ENCODE results near the gene EGF. TPM values are rescaled to one million over a fixed set of nuclear protein-coding genes. Genes with fewer than 3 reads are reported as not detected.

The EGF gene
- total RNA-seq, 1 experiment from 2014 or later = 0.25 TPM

DNA sequence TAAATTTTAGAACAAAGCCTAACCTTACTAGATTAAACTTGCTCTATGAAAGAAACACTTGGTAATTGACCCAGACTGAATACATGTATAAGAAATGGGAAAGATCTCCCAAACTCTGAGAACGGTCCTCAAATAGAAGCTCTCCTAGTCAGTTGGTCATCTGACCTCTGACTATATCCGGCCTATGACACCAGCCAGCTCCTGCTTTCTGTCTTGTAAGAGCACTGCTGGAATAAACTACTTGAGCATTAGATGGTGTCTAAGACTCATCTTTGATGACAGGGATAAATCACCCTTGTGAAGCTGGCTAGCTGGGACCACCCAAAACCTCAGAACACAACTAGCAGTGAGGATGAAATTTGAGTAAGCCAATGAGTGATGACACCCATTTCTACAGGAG lies 40.6 kb upstream of the EGF start:
- Histone ChIP-seq H3K4me3 (ENCODE audit: low read depth, low read length) (no peak overlapping the region), H3K27me3 (replicated peaks; ENCODE audit: control insufficient read depth, insufficient read depth, low read length) (no peaks in the 10 kb centered on the region), H3K36me3 (ENCODE audit: control insufficient read depth, insufficient read depth, low read length) (no peaks in the 10 kb centered on the region), H3K9me3 (no peaks in the 10 kb centered on the region), H3K4me1 (no peaks in the 10 kb centered on the region)
- H3K4me1 Mint-ChIP-seq (ENCODE audit: low read depth, unreplicated experiment) = no peaks in the 10 kb centered on the region
- ChIA-PET POLR2A (no interaction called here), CTCF (no interaction called here)
- no TSS peak for BruUV-seq (replicated peaks)
- no peaks in the 10 kb centered on the region for H3K27me3 Mint-ChIP-seq (ENCODE audit: insufficient read depth, unreplicated experiment)
- DNase-seq = no peak
- TF ChIP-seq CTCF (IDR thresholded peaks at IDR 0.05; ENCODE audit: insufficient read depth in 1 of 2, low read depth in 1 of 2, low read length in 1 of 2, severe bottlenecking in 1 of 2, unreplicated experiment in 1 of 2) = no peak
- H3K36me3 Mint-ChIP-seq (ENCODE audit: insufficient read depth, unreplicated experiment) = no peaks in the 10 kb centered on the region
- no peaks in the 10 kb centered on the region for H3K9me3 Mint-ChIP-seq (ENCODE audit: unreplicated experiment)
- no peak overlapping the region for H3K27ac Mint-ChIP-seq (ENCODE audit: unreplicated experiment)
- intact Hi-C loops (cut with micrococcal nuclease; ENCODE audit: unreplicated experiment) = no loop called here
- no peak overlapping the region for H3K4me3 Mint-ChIP-seq (ENCODE audit: unreplicated experiment)

- H3K4me1 Mint-ChIP-seq (ENCODE audit: low read depth, unreplicated experiment) = no peaks in the 10 kb centered on the region
- H3K9me3 Mint-ChIP-seq (ENCODE audit: unreplicated experiment) = no peaks in the 10 kb centered on the region
- ChIA-PET POLR2A (no interaction called here), CTCF (no interaction called here)
- H3K4me3 Mint-ChIP-seq (ENCODE audit: unreplicated experiment) = no peak overlapping the region
- DNase-seq = no peak
- peaks cover 3% of the 10 kb centered on the region for H3K27me3 Mint-ChIP-seq (ENCODE audit: insufficient read depth, unreplicated experiment)
- no peaks in the 10 kb centered on the region for H3K9me3 ChIP-seq
- no peak overlapping the region for H3K4me3 ChIP-seq (ENCODE audit: low read depth, low read length)
- H3K27me3 ChIP-seq (replicated peaks; ENCODE audit: control insufficient read depth, insufficient read depth, low read length) = no peaks in the 10 kb centered on the region
- intact Hi-C loops (cut with micrococcal nuclease; ENCODE audit: unreplicated experiment) = no loop called here
- BruUV-seq (replicated peaks) = no TSS peak
- H3K36me3 ChIP-seq (ENCODE audit: control insufficient read depth, insufficient read depth, low read length) = no peaks in the 10 kb centered on the region
- no peaks in the 10 kb centered on the region for H3K4me1 ChIP-seq
- no peak for TF ChIP-seq CTCF (IDR thresholded peaks at IDR 0.05; ENCODE audit: insufficient read depth in 1 of 2, low read depth in 1 of 2, low read length in 1 of 2, severe bottlenecking in 1 of 2, unreplicated experiment in 1 of 2)
- no peak overlapping the region for H3K27ac Mint-ChIP-seq (ENCODE audit: unreplicated experiment)
- H3K36me3 Mint-ChIP-seq (ENCODE audit: insufficient read depth, unreplicated experiment) = no peaks in the 10 kb centered on the region
These were observed 39.6 kb upstream of the EGF start for GRCh38 chr4:109872950-109873656.

- H3K4me3 ChIP-seq (ENCODE audit: low read depth, low read length) = no peak overlapping the region
- no peaks in the 10 kb centered on the region for H3K9me3 ChIP-seq
- no peaks in the 10 kb centered on the region for H3K36me3 ChIP-seq (ENCODE audit: control insufficient read depth, insufficient read depth, low read length)
- Mint-ChIP-seq H3K27me3 (ENCODE audit: insufficient read depth, unreplicated experiment) (peaks cover 4% of the 10 kb centered on the region), H3K27ac (ENCODE audit: unreplicated experiment) (no peak overlapping the region), H3K4me3 (ENCODE audit: unreplicated experiment) (no peak overlapping the region), H3K4me1 (ENCODE audit: low read depth, unreplicated experiment) (no peaks in the 10 kb centered on the region), H3K9me3 (ENCODE audit: unreplicated experiment) (no peaks in the 10 kb centered on the region), H3K36me3 (ENCODE audit: insufficient read depth, unreplicated experiment) (no peaks in the 10 kb centered on the region)
- no peak for TF ChIP-seq CTCF (IDR thresholded peaks at IDR 0.05; ENCODE audit: insufficient read depth in 1 of 2, low read depth in 1 of 2, low read length in 1 of 2, severe bottlenecking in 1 of 2, unreplicated experiment in 1 of 2)
- intact Hi-C loops (cut with micrococcal nuclease; ENCODE audit: unreplicated experiment) = no loop called here
- DNase-seq = no peak
- H3K27me3 ChIP-seq (replicated peaks; ENCODE audit: control insufficient read depth, insufficient read depth, low read length) = no peaks in the 10 kb centered on the region
- CTCF ChIA-PET = no interaction called here
- no TSS peak for BruUV-seq (replicated peaks)
- POLR2A ChIA-PET = no interaction called here
- no peaks in the 10 kb centered on the region for H3K4me1 ChIP-seq
These were observed 38.7 kb upstream of the EGF start for GRCh38 chr4:109873791-109874514.
